Coronary artery (tissue), 2 donors: ENCODE results near the gene ARL3.
"Not testable (repeated sequence)": the region's sequence is repeated elsewhere in the genome, so short reads cannot be mapped to it uniquely, and the experiment has no call there.

Experiments used
- DNase-seq: peaks from one replicate; pipeline ENCODE4 v3.0.0-alpha.2; 2017; ENCODE audit warnings: low spot score
- H3K27ac ChIP-seq, 2 donors: fragments of 200-600 bp; sonication (generic); one replicate each; pipeline ENCODE4 v1.5.1; 2016 to 2019
- H3K4me3 ChIP-seq: fragments of 200-600 bp; sonication (generic); 2 replicates; pipeline ENCODE4 v1.5.1; 2016; ENCODE audit warnings: mild to moderate bottlenecking, moderate library complexity
- TF ChIP-seq, protein P1 (sequence below): fragments of 200-600 bp; sonication (generic); IDR thresholded peaks from one replicate; pipeline ENCODE4 v1.5.1; 2019; ENCODE audit warnings: antibody characterized with exemption

The ARL3 gene

DNA sequence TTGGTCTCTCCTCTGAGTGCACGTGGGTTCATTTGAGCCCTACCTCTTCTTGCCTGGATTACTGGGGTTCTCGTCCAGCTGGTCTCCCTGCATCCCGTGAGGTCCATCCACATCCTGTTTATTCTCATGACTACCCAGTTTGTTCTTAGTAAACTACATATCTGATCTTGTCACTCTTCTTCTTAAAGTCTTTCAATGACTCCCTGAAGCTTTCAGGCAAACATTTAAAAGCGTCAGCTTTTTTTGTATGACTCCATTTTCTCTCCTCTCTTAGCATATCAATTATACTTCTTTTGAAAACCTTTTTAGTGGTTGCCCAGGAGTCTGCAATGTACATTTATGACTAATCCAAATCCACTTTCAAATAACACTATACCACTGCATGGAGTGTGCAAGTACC lies 7.8 kb upstream of the ARL3 start:
- TF ChIP-seq, protein P1, sequence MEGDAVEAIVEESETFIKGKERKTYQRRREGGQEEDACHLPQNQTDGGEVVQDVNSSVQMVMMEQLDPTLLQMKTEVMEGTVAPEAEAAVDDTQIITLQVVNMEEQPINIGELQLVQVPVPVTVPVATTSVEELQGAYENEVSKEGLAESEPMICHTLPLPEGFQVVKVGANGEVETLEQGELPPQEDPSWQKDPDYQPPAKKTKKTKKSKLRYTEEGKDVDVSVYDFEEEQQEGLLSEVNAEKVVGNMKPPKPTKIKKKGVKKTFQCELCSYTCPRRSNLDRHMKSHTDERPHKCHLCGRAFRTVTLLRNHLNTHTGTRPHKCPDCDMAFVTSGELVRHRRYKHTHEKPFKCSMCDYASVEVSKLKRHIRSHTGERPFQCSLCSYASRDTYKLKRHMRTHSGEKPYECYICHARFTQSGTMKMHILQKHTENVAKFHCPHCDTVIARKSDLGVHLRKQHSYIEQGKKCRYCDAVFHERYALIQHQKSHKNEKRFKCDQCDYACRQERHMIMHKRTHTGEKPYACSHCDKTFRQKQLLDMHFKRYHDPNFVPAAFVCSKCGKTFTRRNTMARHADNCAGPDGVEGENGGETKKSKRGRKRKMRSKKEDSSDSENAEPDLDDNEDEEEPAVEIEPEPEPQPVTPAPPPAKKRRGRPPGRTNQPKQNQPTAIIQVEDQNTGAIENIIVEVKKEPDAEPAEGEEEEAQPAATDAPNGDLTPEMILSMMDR: no peak
- H3K27ac ChIP-seq: no peak overlapping the region
- no peak for DNase-seq
- H3K4me3 ChIP-seq: no peak overlapping the region

DNA sequence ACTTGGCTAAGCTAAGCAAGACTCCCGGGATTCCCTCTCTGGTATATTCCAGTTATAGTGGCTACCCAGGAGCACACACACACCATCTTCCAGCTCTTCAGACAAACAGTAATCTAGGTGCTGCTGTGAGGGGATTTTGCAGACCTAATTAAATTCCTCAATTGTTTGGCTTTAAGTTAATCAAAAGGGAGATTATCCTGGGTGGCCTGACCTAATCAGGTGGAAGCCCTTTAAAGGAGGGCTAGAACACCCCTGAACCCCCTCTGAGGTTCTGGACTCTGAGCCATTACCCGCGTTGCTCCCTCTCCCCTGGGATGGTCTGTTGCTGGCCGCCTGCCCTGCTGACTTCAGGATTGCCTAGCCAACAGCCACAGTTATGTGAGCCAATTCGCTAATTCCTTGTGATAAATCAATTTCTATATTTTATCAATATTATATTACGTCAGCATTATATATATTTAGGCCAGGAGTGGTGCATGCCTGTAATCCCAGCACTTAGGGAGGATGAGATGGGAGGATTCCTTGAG lies 6.6 kb upstream of the ARL3 start:
- no peak overlapping the region for H3K27ac ChIP-seq
- TF ChIP-seq, protein P1: no peak
- no peak for DNase-seq
- H3K4me3 ChIP-seq: no peak overlapping the region

DNA sequence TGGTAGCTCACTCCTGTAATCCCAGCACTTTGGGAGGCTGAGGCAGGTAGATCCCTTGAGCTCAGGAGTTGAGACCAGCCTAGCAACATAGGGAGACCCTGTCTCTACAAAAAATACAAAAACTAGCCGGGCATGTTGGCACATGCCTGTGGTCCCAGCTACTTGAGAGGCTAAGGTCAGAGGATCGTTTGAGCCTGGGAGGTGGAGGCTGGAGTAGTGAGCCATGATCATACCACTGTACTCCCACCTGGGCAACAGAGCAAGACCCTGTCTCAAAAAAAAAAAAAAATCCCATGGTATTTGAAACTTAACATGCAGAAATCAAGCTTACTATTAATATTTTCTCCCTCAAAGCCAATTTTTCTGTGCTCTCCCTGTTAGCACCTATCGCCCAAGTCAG lies 6.1 kb upstream of the ARL3 start:
- TF ChIP-seq, protein P1: no peak
- no peak for DNase-seq
- H3K4me3 ChIP-seq: no peak overlapping the region
- H3K27ac ChIP-seq: no peak overlapping the region

DNA sequence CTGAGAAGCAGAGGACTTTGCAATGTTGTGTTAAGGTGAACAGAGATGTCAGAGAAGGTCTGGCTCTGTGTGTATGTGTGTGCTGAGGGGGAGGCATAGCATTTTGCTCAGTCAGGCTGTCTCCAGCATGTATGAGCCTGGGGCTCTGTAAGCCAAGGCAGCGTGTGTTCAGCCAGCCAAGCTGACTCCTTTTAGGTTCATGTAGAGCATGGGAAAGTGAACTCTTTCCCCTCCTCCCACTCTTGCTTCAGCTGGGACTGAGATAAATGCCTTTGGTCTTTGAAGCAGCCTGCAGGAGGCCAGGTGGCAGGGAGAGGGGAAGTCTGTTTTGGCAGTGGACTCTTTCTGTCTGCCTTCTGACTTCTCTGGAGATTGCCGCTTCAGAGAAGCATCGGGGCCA lies 4.0 kb upstream of the ARL3 start:
- TF ChIP-seq, protein P1: no peak
- H3K27ac ChIP-seq: no peak overlapping the region
- no peak overlapping the region for H3K4me3 ChIP-seq
- no peak for DNase-seq

DNA sequence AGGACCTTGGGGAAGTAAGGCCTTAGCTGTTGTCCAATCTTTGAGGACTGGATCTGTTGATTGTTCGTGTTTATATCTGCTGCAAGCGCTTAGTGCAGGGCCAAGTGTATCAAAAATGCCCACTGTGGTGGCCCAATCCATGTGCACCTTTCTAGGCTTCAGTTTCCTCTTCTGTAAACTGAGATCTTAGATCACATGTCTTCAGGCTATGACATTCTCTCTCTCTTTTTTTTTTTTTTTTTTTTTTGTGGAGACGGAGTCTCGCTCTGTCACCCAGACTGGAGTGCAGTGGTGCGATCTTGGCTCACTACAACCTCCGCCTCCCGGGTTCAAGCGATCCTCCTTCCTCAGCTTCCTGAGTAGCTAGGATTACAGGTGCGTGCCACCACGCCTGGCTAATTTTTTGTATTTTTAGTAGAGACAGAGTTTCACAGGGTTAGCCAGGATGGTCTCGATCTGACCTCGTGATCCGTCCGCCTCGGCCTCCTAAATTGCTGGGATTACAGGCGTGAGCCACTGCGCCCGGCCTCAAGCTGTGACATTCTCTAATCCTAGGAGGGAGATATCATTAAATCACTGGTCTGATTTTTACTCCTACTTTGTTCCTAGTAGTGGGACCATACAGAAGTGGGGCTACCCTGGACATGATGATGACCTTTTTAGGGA lies 2.8 kb upstream of the ARL3 start:
- not testable (repeated sequence) for H3K4me3 ChIP-seq, H3K27ac ChIP-seq, DNase-seq

DNA sequence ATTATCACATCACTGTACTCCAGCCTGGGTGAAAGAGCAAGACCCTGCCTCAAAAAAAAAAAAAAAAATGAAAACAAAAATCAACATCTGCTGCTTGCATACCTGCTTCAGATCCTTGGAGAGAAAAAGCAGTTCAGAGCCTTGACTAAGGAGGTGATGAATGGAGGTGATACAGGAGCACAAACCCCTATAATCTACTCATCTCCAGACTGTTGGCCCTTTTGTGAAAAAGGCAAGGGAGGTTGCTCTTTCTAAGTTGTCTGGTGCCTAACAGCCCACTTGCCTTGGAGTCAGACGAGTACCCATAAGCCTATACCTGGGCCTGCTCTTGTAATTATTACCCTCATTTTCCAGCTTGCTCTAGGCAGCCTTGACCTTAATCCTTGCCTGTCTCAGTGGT lies 1.7 kb upstream of the ARL3 start:
- TF ChIP-seq, protein P1: no peak

DNA sequence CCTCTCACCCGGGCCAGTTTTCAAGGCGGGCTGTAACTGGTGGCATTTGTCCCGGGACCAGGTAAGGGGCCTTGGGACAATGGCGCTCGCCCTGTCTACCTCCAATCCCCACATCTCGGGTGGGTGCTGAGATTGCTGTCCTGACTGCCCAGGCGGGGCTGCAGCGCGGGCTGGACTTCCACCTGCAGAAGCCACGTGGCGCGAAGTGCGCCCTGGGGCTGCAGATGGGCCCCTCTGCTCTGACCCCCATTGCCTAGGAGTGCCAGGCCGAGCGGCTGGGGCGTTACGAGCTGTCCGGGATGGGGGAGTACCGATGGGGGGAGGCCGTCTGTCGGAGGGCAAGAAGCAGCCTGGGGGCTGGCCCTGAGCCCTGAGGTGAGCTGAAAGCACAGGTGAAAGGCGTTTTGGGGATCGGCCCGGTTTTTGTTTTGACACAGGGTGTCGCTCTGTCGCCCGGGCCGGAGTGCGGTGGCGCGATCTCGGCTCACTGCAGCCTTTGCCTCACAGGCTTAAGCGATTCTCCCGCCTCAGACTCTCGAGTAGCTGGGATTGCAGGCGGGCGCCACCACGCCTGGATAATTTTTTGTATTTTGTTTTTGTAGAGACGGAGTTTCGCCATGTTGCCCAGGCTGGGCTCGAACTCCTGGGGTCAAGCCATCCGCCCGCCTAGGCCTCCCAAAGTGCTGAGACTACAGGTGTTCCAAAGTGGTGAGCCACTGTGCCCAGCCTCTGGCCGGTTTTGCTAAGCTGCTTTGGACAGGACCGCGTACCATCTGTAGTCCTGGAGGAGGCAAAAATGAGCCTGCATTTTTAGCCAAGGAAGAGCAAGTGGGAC lies 641 bp upstream of the ARL3 start, which contains the start of gene SFXN2:
Gene SFXN2, plus strand, starts transcription at position 16 of the 835 bp plus-strand sequence. CDS start 12,001 bp downstream, outside the sequence.
- TF ChIP-seq, protein P1: no peak
- H3K4me3 ChIP-seq: peak within 1 kb of the TSS; percentile 94
- DNase-seq: no peak
- H3K27ac ChIP-seq: peak within 1 kb of the TSS; percentile 82 to 90

More for the DNA sequence above, 1.7 kb upstream of the ARL3 start:
- no peak overlapping the region for H3K4me3 ChIP-seq
- no peak for DNase-seq
- H3K27ac ChIP-seq: no peak overlapping the region
